ENCODE data around the gene RELN. TPM values are rescaled to one million over a fixed set of nuclear protein-coding genes. Genes with fewer than 3 reads are reported as not detected.

The RELN gene
- total and polyA plus RNA-seq, 8 donors = 3.6 to 20.1 (median 15.3) TPM

GRCh38 chr7:103636153-103636552 is 353.3 kb downstream of the RELN start:
- TF ChIP-seq CTCF (IDR thresholded peaks at IDR 0.05) = no peak
- intact Hi-C loops (cut with DNase I) = no loop called here
- no peaks in the 10 kb centered on the region for H3K36me3 ChIP-seq

GRCh38 chr7:103632972-103633371 is 356.5 kb downstream of the RELN start:
- H3K4me3 ChIP-seq = no peak overlapping the region
- DNase-seq = no peak
- H3K4me1 ChIP-seq = no peaks in the 10 kb centered on the region
- intact Hi-C loops (cut with DNase I) = no loop called here
- no peaks in the 10 kb centered on the region for H3K27me3 ChIP-seq
- H3K27ac ChIP-seq = no peak overlapping the region
- no peak for ATAC-seq
- no peaks in the 10 kb centered on the region for H3K36me3 ChIP-seq
- TF ChIP-seq CTCF (IDR thresholded peaks at IDR 0.05) = no peak
- H3K9me3 ChIP-seq = no peaks in the 10 kb centered on the region

More at GRCh38 chr7:103636153-103636552, 353.3 kb downstream of the RELN start:
- H3K4me3 ChIP-seq = no peak overlapping the region
- H3K9me3 ChIP-seq = no peaks in the 10 kb centered on the region
- DNase-seq (no peak), ATAC-seq (no peak)
- no peaks in the 10 kb centered on the region for H3K27me3 ChIP-seq
- no peak overlapping the region for H3K27ac ChIP-seq
- H3K4me1 ChIP-seq = no peaks in the 10 kb centered on the region

- ATAC-seq (no peak), DNase-seq (no peak)
- Histone ChIP-seq H3K27ac (no peak overlapping the region), H3K27me3 (no peaks in the 10 kb centered on the region), H3K4me3 (no peak overlapping the region), H3K36me3 (no peaks in the 10 kb centered on the region), H3K9me3 (no peaks in the 10 kb centered on the region), H3K4me1 (no peaks in the 10 kb centered on the region)
- TF ChIP-seq CTCF (IDR thresholded peaks at IDR 0.05) = no peak
- intact Hi-C loops (cut with DNase I) = no loop called here
Measured at GRCh38 chr7:103632005-103632639, 357.3 kb downstream of the RELN start.

- Histone ChIP-seq H3K4me3 (no peak overlapping the region), H3K36me3 (no peaks in the 10 kb centered on the region), H3K4me1 (no peaks in the 10 kb centered on the region), H3K9me3 (no peaks in the 10 kb centered on the region), H3K27ac (no peak overlapping the region), H3K27me3 (no peaks in the 10 kb centered on the region)
- DNase-seq = no peak
- no peak for TF ChIP-seq CTCF (IDR thresholded peaks at IDR 0.05)
- no peak for ATAC-seq
- intact Hi-C loops (cut with DNase I) = no loop called here
Measured at GRCh38 chr7:103630318-103630717, 359.1 kb downstream of the RELN start.

GRCh38 chr7:103628742-103629141 is 360.7 kb downstream of the RELN start:
- Histone ChIP-seq H3K4me1 (no peaks in the 10 kb centered on the region), H3K4me3 (no peak overlapping the region), H3K27me3 (no peaks in the 10 kb centered on the region), H3K36me3 (no peaks in the 10 kb centered on the region), H3K27ac (no peak overlapping the region), H3K9me3 (no peaks in the 10 kb centered on the region)
- no peak for TF ChIP-seq CTCF (IDR thresholded peaks at IDR 0.05)
- DNase-seq (no peak), ATAC-seq (no peak)
- intact Hi-C loops (cut with DNase I) = no loop called here

All from left lung (tissue), 10 donors.